HTR-8/SVneo (cell line): Measurements from ENCODE around the gene R3HDM4.
"Not testable (repeated sequence)": the region's sequence is repeated elsewhere in the genome, so short reads cannot be mapped to it uniquely, and the experiment has no call there.

Experiments used
- DNase-seq: peaks from one replicate; pipeline ENCODE4 v3.0.0; 2011; ENCODE audit warnings: low spot score, mixed read lengths; ENCODE audit not compliant: insufficient read length
- FAIRE-seq: peaks from 2 replicates; lab custom pipeline; 2011; peaks lifted over from hg19 to GRCh38; lab: Jason Lieb, UNC

Gene R3HDM4

DNA sequence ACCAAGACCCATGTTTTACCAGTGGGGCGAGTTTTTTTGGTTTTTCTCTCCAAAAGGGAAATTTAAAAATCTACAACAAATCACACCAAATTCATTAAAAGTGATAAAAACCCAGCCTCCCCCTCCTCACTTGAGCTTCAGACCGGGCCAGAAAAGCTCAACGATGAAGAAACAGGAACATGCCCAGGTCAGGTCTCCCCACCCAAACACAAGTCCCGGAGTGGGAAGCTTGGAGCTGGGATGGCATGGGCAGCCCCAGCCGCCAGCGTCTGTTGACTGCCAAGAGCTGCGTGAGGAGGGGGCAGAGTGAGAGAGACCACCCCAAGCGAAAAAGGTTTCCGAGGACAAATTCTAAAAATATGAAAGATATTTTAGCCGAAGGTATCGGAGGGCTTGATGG, 16.0 kb downstream of the R3HDM4 start:
- FAIRE-seq = no peak
- DNase-seq = no peak

DNA sequence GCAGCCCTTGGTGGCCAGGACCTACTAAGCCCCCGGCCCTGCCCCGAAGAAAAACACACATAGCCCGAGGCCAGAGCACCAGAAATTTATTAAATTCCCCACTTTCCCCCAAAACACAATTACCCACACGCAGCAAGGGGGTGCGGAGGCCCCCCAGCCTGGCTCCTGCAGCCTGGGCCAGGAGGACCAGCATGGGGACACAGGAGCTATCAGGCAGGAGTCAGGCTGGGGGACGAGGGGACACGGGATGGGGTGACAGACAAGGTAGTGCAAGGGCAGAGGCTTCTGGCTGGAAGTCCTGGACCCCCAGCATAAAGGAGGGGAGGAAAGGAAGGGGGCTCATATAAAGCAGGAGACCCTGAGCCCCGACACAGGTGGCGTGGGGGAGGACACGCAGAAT, 16.6 kb downstream of the R3HDM4 start:
- FAIRE-seq = no peak
- DNase-seq = no peak

DNA sequence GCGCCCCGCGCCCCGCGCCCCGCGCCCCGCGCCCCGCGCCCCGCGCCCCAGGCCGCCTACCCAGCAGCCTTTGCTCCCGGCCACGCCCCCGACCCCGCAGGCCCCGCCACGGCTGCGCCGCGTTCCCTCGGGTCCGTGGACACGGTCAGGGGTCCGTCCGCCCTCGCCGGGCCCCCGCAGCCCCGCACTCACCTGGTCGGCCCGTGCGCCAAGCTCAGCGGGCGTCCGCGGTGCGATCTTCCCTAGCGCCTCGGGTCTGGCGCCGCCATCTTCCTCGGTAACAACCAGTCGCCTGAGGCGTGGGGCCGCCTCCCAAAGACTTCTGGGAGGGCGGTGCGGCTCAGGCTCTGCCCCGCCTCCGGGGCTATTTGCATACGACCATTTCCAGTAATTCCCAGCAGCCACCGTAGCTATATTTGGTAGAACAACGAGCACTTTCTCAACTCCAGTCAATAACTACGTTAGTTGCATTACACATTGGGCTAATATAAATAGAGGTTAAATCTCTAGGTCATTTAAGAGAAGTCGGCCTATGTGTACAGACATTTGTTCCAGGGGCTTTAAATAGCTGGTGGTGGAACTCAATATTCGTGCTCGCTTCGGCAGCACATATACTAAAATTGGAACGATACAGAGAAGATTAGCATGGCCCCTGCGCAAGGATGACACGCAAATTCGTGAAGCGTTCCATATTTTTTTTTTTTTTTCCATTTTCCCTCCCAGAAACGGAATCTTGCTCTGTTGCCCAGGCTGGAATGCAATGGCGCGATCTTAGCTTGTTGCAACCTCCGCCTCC, 19.9 kb downstream of the R3HDM4 start, which contains the start of the genes MED16 and RNU6-9:
MED16 (minus strand) TSS at position 294 of the 796 bp plus-strand sequence. CDS start 2,056 bp downstream, outside the sequence.
RNU6-9 (plus strand) TSS at position 591 of the 796 bp plus-strand sequence.
- DNase-seq (peak; percentile 90), FAIRE-seq (no peak)

DNA sequence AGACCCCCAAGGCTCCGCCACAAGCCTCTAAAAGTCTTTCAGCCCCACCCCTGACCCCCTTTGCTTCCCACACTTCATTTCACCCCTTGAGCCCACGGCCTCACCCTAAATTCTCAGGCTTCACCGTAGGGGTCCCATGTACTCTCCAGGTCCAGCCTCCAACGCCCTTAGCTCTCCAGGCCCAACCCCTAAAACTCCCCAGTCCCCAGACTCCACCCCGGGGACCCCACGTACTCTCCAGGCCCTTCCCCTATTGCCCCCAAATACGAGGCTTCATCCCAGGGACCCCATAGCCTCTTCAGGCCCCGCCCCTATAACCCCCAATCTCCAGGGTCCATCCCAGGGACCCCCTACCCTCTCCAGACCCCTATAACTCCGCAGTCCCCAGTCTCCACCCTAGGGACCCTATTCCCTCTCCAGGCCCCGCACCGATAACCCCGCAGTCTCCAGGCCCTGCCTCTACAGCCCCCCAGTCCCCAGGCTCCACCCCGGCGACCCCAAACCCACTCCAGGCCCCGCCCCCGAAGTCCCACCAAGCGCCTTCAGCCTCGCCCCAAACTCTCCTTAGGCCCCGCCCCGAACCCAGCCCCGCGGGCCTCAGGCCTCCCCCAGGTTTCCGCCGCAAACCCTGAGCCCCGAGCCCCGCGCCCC, 20.7 kb downstream of the R3HDM4 start:
- no peak for DNase-seq
- no peak for FAIRE-seq

DNA sequence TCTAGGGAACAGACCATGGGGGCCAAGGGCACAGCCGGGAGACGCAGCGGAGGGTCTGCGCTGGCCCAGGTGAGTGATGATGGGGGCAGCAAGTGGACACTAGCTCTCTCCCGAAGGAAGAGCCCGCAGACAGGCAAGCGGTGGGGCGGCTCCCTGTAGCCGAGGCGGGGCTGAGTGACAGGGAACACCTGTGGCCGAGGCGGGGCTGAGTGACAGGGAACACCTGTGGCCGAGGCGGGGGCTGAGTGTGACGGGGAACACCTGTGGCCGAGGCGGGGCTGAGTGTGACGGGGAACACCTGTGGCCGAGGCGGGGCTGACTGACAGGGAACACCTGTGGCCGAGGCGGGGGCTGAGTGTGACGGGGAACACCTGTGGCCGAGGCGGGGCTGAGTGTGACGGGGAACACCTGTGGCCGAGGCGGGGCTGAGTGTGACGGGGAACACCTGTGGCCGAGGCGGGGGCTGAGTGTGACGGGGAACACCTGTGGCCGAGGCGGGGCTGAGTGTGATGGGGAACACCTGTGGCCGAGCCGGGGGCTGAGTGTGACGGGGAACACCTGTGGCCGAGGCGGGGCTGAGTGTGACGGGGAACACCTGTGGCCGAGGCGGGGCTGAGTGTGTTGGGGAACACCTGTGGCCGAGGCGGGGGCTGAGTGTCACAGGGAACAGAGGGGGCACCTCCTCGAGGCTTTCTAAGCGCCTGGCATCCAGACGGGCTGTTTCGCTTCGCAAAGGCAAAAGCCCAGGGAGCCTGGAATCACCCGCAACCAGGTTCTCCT, 21.4 kb downstream of the R3HDM4 start:
- not testable (repeated sequence) for DNase-seq, FAIRE-seq

DNA sequence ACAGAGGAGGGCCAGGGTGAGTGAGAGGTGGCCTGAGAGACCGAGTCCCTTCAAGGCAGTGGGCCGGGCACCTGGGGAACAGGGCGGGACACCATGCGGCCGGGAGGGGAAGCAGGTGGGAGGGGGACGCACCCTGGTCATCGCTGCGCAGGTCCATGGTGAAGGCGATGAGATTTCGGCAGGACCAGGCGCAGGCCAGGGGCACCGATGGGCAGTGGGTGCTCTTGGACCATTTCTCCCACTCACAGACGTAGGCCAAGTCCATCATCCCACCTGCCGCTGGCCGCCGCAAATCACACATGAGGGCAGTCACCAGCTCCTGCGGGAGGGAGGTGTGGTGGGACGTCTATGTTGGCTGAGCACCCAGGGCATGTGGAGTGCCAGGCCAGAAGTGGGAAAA, 22.2 kb downstream of the R3HDM4 start:
- FAIRE-seq (no peak), DNase-seq (no peak)

DNA sequence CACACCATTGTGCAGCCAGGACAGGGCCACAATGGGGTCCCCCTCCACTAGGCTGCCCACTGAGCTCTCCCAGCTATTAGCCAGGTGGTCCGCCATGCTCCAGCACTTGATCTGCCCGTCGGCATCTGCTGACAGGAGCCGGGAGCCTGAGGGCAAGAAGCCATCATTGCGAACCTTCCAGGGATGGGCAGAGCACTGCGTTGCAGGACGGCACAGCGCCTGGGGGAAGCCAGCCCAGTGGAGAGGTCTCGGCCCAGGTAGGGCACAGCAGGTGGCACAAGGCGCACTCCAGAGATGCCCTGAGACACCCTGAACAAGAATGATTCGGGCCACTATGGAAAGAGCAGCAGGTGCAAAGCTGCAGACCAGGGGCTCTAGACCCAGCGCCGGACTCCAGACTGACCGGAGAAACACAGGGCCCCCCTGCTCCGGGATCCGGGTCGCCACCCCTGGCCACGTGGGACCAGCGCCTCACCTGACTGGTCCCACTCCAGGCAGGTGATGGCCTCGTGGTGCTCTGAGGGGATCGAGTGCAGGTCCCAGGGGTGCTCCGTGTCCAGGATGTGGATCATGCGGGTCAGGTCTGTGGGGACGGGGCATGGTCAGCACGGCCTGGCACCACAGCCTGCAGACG, 23.2 kb downstream of the R3HDM4 start:
- DNase-seq (no peak), FAIRE-seq (no peak)

DNA sequence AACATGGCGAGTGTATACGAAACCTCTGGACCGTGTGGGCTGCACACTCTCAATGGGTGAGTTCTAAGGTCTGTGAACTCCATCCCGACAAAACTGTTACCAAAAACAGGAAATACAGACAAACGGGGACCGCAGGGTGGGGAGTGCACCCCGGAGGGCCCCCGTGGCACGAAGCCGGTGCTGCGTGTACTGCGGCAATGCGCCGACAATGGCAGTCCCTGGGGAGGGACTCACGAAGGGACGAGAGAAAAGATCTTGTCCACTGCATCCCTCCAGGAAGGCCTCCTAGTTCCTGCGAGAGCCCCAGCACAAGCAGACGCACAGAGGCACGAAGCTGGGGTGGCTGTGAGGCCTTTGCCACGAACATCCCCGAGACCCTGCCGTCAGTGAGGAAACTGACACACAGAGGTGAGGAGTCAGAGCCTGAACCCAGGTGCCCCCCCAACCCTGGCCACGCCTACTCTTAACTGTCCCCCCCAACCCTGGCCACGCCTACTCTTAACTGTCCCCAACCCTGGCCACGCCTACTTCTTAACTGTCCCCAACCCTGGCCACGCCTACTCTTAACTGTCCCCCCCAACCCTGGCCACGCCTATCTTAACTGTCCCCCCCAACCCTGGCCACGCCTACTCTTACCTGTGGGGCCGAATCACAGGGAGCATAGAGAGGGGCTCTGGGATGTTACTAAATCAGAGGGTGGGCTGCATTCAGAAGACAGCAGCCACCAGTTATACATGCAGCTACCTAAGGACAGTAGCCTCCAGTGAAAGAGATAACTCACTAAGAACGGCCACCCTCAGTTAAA, 24.2 kb downstream of the R3HDM4 start:
- FAIRE-seq (no peak), DNase-seq (no peak)

DNA sequence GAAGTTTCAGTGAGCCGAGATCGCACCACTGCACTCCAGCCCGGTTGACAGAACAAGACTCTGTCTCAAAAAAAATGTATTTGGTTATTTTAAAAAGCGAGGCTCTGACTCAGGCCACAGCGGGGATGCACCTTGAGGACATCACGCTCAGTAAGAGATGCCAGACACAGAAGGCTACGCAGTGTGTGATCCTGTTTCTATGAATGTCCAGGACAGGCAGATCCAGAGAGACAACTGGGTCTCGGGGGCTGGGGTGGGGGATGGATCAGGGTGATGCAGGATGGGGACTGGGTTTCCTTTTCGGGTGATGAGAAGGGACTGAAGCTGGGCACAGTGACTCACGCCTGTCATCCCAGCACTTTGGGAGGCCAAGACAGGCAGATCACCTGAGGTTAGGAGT, 25.4 kb downstream of the R3HDM4 start:
- no peak for DNase-seq
- FAIRE-seq = no peak

DNA sequence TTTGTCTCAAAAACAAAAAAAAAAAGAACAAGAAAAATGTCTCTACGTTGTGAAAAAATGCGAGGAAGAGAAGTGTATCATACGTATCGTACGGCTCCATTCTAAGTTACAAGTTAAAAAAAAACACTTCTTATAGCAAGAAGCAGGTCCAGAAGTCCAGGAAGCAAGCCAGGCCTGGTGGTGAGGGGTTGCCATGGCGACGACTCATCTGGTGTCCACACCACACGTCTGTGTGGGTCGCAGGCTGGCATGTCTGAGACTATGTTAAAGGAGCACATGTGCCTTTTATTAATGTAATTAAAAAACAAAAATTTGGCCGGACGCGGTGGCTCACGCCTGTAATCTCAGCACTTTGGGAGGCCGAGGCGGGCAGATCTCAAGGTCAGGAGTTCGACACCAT, 25.9 kb downstream of the R3HDM4 start:
- DNase-seq = no peak
- no peak for FAIRE-seq

DNA sequence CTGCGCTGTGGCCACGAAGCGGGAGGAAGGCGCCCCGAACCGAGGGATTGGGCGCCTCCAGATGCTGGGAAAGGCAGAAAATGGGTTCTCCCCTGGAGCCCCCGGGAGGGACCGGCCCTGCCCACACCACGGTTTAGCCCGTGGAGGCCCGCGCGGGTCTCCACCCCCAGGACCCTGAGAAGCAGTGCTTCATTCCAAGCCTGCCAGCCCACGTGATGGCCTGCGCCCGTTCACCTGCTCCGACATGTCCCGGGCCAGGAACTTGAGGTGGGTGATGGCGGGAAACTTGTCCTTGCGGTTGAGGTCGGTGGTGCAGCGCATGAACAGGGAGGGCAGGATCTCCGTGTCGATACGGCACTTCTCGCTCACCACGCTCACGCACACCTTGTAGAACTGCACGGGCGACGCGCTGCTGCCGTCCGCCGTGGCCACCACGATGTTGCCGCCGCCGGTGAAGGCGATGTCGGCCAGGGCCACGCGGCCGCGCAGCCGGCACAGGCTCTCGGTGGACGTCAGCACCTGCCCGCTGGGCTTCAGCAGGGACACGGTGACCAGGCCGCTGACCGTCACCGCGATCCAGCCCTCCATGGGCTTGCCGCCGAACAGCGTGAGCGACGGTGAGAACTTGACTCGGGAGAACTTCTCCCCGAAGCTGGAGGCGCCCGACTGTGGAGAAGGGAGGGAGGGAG, 27.3 kb downstream of the R3HDM4 start:
- FAIRE-seq = no peak

DNA sequence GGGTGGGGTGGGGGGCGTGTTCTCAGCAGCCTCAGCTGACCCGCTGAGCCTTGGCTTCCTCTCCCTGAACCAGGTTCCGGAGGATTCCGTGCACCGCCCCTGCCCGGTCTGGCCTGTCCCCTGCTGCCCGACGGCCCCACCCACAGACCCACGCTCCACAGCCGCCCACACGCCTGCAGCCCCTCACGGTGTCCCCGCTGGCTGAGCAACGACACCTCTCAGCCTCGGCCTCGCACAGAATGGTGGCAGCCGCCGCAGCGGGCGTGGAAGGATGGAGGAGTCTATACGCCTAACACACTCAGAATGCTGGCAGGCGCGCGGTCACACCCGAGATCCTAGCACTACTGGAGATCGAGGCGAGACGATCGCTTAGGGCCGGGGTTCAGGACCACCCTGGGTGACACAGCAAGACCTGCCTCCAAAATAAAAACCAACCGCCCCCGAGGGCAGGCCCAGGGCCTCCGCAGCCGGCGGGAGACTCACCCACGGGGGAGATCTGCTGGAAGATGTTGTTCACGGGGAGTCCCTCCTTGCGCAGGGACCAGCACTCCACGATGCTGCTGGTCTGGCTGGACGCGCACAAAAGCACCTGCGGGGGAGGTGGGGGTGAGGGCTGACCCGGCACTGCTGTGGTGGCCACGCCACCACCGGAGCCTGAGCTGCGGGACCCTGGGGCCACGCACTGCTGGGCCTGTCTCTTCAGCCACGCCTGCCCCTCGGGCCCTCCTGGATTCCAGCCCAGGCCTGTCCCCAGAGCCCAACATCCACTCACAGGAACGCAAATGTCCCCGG, 28.4 kb downstream of the R3HDM4 start:
- DNase-seq = no peak
- FAIRE-seq = no peak

More for the DNA sequence above, 27.3 kb downstream of the R3HDM4 start:
- no peak for DNase-seq

DNA sequence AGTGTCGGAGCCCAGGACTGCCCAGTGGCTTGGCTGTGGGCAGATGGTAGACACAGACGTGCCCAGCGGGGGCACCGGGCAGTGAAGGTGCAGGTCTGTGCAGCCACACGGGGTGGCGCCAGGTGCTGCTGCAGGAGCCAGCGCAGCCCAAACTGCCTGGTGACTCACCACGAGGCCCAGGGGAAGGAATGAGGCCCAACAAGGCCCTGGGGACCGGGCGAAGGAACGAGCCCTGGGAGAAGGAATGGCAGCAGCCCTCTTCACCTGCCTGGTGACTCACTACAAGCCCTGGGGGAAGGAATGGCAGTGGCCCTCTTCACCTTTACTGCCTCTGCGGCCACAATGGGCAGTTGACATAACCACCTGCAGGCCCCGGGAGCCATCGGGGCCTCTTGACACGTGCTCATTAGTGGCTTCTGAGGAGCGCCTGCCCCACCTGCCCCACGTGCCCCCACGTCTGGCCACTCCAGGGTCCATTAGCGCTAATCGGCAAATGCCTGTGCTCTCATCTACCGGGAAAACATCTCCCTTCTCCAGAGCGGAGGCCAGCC, 29.3 kb downstream of the R3HDM4 start:
- DNase-seq = no peak
- no peak for FAIRE-seq

DNA sequence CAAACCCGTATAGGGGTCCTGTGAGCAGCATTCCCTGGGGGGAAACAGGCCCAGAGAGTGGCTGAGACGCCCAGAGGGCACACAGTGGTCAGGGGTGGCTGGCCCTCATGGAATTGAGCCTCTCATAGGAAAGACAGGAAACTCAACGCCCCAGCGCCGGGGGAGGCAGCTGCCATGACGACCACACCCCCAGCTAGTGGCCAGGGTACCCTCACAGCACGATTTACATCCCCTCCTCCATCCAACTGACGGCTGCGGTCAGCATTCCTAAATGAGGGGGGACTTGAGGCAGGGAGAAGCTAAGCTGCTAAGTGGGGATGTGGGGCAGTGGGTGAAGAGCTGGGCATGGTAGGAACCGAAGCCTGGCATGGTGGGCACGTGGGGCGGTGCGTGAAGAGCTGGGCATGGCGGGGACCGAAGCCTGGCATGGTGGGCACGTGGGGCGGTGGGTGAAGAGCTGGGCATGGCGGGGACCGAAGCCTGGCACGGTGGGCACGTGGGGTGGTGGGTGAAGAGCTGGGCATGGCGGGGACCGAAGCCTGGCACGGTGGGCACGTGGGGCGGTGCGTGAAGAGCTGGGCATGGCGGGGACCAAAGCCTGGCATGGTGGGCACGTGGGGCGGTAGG, 30.0 kb downstream of the R3HDM4 start:
- DNase-seq = no peak
- FAIRE-seq = no peak

DNA sequence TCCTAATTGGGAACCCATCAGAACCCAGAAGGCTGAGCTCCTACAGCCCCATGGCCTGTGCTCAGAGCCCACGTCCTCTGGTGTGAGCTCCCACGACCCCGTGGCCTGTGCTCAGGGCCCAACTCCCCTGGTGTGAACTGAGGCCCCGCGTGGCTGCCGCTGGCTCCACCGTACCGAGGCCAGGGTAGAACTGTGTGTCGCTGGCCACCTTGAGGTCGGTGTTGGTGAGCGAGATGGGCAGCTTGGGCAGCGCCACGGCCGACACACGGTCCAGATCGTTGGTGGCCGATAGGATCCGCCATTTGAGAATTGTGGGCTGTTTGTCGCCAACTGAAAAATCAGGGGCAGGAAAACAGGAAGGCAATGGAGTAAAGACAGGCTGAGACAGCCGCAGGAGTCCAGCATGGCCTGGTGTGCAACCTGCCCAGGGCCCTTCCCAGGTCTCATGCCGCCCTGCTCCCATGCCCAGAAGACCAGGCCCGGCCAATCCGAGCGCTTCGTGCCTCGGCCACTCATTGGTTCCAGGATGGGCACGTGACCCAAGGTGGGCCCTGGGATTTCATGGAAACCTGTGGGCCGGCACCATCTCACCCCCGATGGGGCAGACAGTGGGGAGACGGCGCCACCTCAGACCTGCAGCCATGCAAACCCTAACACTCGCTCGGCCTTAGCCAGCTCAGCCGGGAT, 31.5 kb downstream of the R3HDM4 start:
- no peak for DNase-seq
- FAIRE-seq = no peak

DNA sequence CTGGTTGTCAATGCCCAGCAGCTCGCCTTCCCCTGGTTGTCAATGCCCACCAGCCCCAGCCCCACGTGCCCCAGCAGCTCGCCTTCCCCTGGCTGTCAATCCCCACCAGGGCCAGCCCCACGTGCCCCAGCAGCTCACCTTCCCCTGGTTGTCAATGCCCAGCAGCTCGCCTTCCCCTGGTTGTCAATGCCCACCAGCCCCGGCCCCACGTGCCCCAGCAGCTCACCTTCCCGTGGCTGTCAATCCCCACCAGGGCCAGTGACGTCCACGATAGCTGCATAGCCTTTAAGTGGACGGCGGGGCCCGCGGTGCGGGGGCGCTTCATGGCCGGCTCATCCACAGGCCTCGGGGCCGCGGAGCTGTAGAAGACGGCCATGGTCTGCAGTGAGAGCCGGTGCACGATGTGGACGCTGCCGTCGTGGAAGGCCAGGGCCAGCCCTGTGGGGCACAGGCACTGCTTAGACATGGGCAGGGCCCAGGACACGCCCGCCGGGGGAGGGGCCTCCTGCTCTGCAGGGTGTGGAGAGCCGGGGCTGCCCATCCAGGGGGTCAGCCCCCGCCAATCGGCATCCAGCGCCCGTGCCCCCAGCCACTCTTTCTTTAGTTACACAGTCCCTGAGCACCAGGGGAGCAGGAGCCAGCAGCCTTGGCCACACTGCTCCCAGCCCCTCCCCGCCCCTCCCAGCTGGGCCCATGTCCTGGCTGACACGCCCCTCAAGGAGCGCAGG, 33.1 kb downstream of the R3HDM4 start:
- DNase-seq (no peak), FAIRE-seq (peak; percentile 33)
